AG04449 (cell line): Measurements from ENCODE around the gene IL3.

Experiments
- CTCF ChIA-PET: fragments of 350-600 bp; formaldehyde crosslinking; extraction: SDS; loops from one replicate; lab custom pipeline; 2021; ENCODE audit warnings: antibody characterized with exemption; lab: Yijun Ruan, JAX
- POLR2A ChIA-PET: fragments of 400-600, 350-600 bp; formaldehyde crosslinking; extraction: SDS; loops from one replicate; lab custom pipeline; 2020; ENCODE audit warnings: antibody characterized with exemption, inconsistent platforms; lab: Yijun Ruan, JAX
- DNase-seq: peaks from one replicate; pipeline ENCODE4 v3.0.0-alpha.2; 2010; ENCODE audit warnings: low read depth, low spot score
- H3K4me3 ChIP-seq: 2 replicates; pipeline ENCODE4 v1.5.1; 2011; ENCODE audit warnings: low read depth, mild to moderate bottlenecking, control low read depth, low read length
- TF ChIP-seq, protein P1 (sequence below): IDR thresholded peaks from one replicate; pipeline ENCODE4 v1.5.1; 2011; ENCODE audit warnings: mild to moderate bottlenecking, moderate library complexity, low read length, control low read depth, inconsistent platforms; ENCODE audit not compliant: insufficient read depth; ENCODE audit errors: missing control alignments

IL3 gene

DNA sequence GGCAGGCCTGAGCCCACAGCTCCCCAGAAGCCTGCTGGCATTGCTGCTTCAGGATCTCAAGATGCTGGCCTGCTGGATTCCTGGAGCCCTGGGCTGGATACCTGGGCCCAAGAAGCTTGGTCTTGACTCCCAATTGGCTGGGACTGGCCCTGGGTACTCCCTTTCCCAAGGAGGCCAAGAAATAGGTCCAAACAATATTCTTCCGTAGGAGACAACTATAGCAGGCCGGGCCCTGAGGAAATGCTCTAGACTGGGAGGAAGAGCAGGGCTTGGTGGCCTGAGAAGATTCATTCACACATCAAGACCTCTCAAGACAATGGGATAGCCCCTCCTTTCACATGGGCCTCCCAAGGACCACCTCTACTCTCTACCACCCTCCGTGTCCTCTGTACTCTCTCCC is 21.0 kb downstream of the IL3 start:
- POLR2A ChIA-PET = no interaction called here
- no peak for DNase-seq
- TF ChIP-seq, protein P1, sequence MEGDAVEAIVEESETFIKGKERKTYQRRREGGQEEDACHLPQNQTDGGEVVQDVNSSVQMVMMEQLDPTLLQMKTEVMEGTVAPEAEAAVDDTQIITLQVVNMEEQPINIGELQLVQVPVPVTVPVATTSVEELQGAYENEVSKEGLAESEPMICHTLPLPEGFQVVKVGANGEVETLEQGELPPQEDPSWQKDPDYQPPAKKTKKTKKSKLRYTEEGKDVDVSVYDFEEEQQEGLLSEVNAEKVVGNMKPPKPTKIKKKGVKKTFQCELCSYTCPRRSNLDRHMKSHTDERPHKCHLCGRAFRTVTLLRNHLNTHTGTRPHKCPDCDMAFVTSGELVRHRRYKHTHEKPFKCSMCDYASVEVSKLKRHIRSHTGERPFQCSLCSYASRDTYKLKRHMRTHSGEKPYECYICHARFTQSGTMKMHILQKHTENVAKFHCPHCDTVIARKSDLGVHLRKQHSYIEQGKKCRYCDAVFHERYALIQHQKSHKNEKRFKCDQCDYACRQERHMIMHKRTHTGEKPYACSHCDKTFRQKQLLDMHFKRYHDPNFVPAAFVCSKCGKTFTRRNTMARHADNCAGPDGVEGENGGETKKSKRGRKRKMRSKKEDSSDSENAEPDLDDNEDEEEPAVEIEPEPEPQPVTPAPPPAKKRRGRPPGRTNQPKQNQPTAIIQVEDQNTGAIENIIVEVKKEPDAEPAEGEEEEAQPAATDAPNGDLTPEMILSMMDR = no peak
- H3K4me3 ChIP-seq = no peak overlapping the region
- CTCF ChIA-PET = interaction anchor here (1.0 to 2.5 kb wide), 5 partner anchors 8 to 109 kb away, joined by 3 to 26 read pairs (median 6); partner anchors contain the start of gene CSF2

DNA sequence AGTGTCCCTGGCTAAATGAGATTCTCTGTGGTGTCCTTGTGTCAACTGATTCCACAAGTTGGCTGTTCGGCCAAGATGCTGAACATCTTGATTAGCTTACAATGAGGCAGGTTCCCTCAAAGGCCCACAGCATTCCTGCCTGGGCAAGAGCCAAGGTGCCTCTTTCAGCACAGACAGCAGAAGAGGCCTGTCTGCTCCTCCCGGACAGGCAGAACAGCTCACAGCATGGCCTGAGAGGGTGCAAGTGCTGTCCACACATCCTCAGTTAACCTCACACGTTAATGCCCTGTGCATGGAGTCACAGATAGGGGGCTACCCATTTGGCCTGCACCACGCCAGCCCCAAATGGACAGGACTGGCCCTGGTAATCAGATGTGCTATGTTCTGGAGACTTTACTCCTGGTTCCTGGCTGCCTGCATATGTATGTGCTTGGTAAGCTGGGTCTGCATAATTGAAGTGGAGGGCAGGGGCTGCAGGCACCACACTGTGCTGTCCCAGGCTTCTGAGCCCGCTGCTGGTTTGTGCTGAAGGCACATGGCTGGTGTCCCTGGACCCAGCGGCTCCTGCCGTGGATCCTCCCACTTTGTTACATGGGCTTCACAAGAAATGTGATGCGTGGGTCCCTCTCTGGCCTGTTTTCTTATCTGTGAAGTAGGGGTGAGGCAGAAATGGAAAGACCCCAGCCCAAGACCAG is 22.0 kb downstream of the IL3 start:
- DNase-seq = no peak
- no peak overlapping the region for H3K4me3 ChIP-seq
- TF ChIP-seq, protein P1 = no peak
- POLR2A ChIA-PET = no interaction called here
- CTCF ChIA-PET = interaction anchor here (1.9 to 2.5 kb wide), 2 partner anchors 9 to 19 kb away, joined by 6 to 26 read pairs; partner anchors contain the start of gene CSF2

DNA sequence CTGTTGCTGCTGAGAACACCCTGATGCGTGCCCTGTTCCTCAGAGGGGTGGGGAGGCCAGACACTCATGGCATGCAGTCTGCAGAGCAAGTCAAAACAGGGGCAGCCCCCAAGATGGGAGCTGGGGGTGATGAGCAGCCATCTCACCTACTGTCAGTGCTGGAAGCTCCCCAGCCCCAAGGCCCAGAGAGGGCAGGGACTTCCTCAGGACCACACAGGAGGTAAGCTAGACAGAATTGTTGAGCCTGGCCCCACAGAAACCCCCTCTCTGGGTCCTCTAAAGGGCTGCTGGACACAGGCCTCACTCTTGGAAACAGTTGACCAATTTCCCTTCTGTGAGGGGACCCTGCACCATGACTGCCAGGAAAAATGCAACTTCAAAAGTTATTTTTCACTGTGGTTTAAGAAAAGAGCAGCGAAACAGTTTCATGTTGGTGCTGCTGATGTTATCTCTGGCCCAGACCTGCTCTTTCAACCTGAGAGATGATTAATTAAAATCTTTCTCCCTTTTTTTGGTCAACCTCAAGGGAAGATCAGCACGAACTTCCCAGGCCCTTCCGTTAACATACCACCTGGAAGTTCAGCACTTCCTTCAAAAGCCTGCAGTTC is 22.7 kb downstream of the IL3 start:
- CTCF ChIA-PET = interaction anchor here (1.9 kb wide), 1 partner anchor 10 kb away, joined by 6 read pairs; the partner anchor contains the start of gene CSF2
- no peak for DNase-seq
- POLR2A ChIA-PET = no interaction called here
- TF ChIP-seq, protein P1 = no peak
- no peak overlapping the region for H3K4me3 ChIP-seq

DNA sequence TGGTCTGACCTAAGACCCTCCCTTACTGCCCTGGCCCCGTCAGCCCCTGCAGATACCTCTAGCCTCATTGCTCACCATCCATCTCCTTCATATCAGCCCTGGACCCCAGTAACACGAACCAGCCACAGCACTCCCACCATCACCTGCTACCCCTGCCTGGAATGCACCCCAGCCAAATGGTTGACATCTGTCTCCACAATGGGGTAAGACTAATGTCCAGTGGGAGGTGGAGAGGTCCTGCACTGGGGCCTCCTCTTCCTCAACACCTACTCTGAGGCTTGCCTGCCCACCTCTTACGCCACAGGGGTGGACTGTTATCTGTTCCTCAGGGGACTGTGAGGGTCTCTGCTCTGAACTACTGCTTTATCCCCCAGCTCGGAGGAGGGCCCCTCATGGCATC is 25.2 kb downstream of the IL3 start:
- CTCF ChIA-PET = interaction anchor here (1.1 to 6.5 kb wide), 3 partner anchors 12 to 22 kb away, joined by 3 to 79 read pairs (median 5); partner anchors contain the start of genes CSF2 and IL3

DNA sequence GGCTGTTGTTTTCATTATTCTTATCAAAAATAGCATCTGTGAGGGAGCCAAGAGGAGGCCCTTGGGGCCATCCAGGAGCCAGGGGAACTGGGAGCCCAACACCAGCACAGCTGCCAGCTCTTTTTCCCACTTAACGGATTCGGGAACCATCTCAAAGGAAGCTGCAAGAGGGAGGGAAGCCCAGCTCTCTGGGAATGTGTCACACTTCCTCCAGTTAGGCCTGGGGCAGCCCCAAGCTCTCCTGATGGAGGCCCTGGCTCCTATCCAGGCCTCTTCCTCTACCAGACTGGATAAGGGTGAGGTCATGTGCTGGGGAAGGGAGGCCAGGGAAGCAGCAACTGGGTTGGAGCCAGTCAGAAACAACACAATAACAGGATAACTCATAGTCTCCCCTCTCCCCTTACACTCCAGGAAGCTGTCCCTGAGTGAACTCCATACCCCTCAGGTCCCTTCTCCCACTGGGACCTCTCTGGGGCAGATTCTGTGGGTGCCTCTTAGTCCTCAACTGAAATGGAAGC is 25.9 kb downstream of the IL3 start:
- ChIA-PET POLR2A (interaction anchor here (0.6 to 1.6 kb wide), 2 partner anchors 8 to 18 kb away, joined by 3 to 16 read pairs; no protein-coding TSS in a partner anchor), CTCF (interaction anchor here (0.8 to 6.5 kb wide), 5 partner anchors 9 to 151 kb away, joined by 3 to 79 read pairs (median 3); partner anchors contain the start of genes CSF2 and IL3)
- no peak overlapping the region for H3K4me3 ChIP-seq
- TF ChIP-seq, protein P1 = no peak
- DNase-seq = no peak

More for the DNA sequence above, 25.2 kb downstream of the IL3 start:
- POLR2A ChIA-PET = interaction anchor here (0.6 to 1.6 kb wide), 2 partner anchors 9 to 19 kb away, joined by 3 to 16 read pairs; no protein-coding TSS in a partner anchor
- TF ChIP-seq, protein P1 = no peak
- no peak overlapping the region for H3K4me3 ChIP-seq
- DNase-seq = no peak
